Common myeloid progenitor, CD34-positive (primary cell): ENCODE data around the gene NFYA. TPM values are rescaled to one million over a fixed set of nuclear protein-coding genes. Genes with fewer than 3 reads are reported as not detected.

Experiments
- CTCF ChIA-PET: fragments of 350-600 bp; sonication (Branson Sonifier 250); formaldehyde crosslinking; loops from one replicate; lab custom pipeline; 2021; ENCODE audit warnings: antibody characterized with exemption; lab: Charles Lee
- POLR2A ChIA-PET: fragments of 350-600 bp; sonication (Branson Sonifier 250); formaldehyde crosslinking; loops from one replicate; lab custom pipeline; 2021; ENCODE audit warnings: antibody characterized with exemption; lab: Charles Lee
- DNase-seq, 3 donors: peaks; one replicate each; pipeline versions ENCODE4 v3.0.0 to v3.0.0-alpha.2; 2013
- H3K27ac ChIP-seq, 2 experiments: 1 replicate in 1 of 2; 2 replicates in 1 of 2; pipeline ENCODE4 v1.7.0; 2013; ENCODE audit warnings: inconsistent platforms in 2 of 2, low read length in 2 of 2, mild to moderate bottlenecking in 2 of 2, low read depth in 1 of 2, moderate library complexity in 1 of 2; ENCODE audit not compliant: severe bottlenecking in 2 of 2, insufficient read depth in 1 of 2, poor library complexity in 1 of 2
- H3K27me3 ChIP-seq, 5 experiments: replicated peaks in 2 of 5; 1 replicate in 3 of 5; 2 replicates in 2 of 5; pipeline versions ENCODE4 v1.6.1 to v1.7.0; 2013; ENCODE audit warnings: low read length in 4 of 5, mild to moderate bottlenecking in 2 of 5, moderate library complexity in 2 of 5, inconsistent platforms in 1 of 5; ENCODE audit not compliant: insufficient read depth in 5 of 5, control insufficient read depth in 4 of 5
- H3K36me3 ChIP-seq, 4 experiments: 1 replicate in 2 of 4; 2 replicates in 2 of 4; pipeline versions ENCODE4 v1.6.1 to v1.7.0; 2013; ENCODE audit warnings: low read length in 3 of 4, control low read depth in 1 of 4, mild to moderate bottlenecking in 1 of 4; ENCODE audit not compliant: control insufficient read depth in 4 of 4, insufficient read depth in 4 of 4
- H3K4me1 ChIP-seq, 4 experiments: 1 replicate in 3 of 4; 2 replicates in 1 of 4; pipeline versions ENCODE4 v1.6.1 to v1.7.1; 2013; ENCODE audit warnings: low read length in 3 of 4, mild to moderate bottlenecking in 3 of 4, control low read depth in 1 of 4, inconsistent platforms in 1 of 4, moderate library complexity in 1 of 4; ENCODE audit not compliant: control insufficient read depth in 4 of 4, insufficient read depth in 4 of 4; ENCODE audit errors: control extremely low read depth in 1 of 4
- H3K4me3 ChIP-seq, 7 experiments: 1 replicate in 4 of 7; 2 replicates in 3 of 7; pipeline versions ENCODE4 v1.5.1 to v1.7.0; 2013; ENCODE audit warnings: mild to moderate bottlenecking in 7 of 7, low read length in 6 of 7, moderate library complexity in 6 of 7, inconsistent platforms in 2 of 7, low read depth in 2 of 7, control low read depth in 1 of 7; ENCODE audit not compliant: insufficient read depth in 4 of 7, control insufficient read depth in 1 of 7; ENCODE audit errors: extremely low read depth in 1 of 7
- H3K9me3 ChIP-seq, 5 experiments: 1 replicate in 4 of 5; 2 replicates in 1 of 5; pipeline versions ENCODE4 v1.6.1 to v1.7.1; 2013; ENCODE audit warnings: low read length in 4 of 5, mild to moderate bottlenecking in 2 of 5, inconsistent platforms in 1 of 5, low read depth in 1 of 5, moderate library complexity in 1 of 5; ENCODE audit not compliant: control insufficient read depth in 4 of 5, insufficient read depth in 2 of 5; ENCODE audit errors: control extremely low read depth in 1 of 5
- WGBS: methylation state at CpG from one replicate; pipeline ENCODE4 v1.1.5; 2013; ENCODE audit not compliant: insufficient coverage; 5-methylcytosine and 5-hydroxymethylcytosine counted together
- polyA plus RNA-seq: library from polyadenylated mRNA; unstranded; fragments of 120-200 nt; gene quantifications from one replicate; pipeline ENCODE4 v1.2.1, GENCODE V29; 2013

Gene NFYA
- 45.0 TPM for polyA plus RNA-seq

DNA sequence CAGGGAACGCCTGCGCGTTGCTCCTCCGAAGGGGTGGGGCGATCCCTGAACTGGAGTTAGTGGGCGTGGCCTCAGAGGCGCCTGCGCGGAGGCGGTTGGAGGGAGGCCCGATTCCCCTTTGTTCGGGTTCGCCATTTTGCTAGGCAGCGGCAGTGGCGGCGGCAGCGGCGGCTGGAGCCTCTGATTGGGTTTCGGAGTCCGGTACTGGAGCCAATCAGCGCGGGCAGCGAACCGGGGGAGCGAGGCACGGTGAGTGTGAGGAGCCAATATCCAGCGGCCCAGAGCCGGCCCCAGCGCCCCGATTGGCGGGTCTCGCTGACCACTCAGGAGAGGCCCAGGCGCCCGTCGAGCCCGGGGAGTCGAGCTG is at the start of gene NFYA:
NFYA (plus strand) TSS at position 139 of the 367 bp plus-strand sequence. CDS start 6,116 bp downstream, outside the sequence.
- CTCF ChIA-PET: interaction anchor here (1.0 kb wide), 1 partner anchor 14 kb away, joined by 3 read pairs; no protein-coding TSS in a partner anchor
- DNase-seq: peak in 2 of 3 donors; percentile 99

DNA sequence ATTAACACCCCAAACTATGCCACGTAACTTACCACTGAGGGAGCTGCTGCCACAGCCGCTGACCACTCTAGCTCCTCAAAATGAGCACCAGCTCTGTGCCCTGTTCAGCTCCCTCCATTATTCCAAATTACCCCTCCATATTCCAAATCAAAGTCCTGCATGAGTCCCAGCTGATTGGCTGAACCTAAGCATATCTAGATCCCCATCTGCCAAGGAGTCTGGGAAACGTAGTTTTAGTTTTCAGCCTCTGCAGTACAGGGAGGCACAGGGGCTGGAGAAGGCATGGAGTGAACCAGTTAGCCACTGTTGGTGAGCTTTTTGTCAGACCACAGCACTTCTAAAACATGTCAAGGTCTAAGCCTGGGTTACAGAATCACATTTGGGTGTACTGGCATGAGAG is 49.7 kb upstream of the NFYA start:
- H3K4me1 ChIP-seq: peaks cover 0 to 23% (median 14%) of the 10 kb centered on the region in 4 experiments
- no peak for DNase-seq
- CTCF ChIA-PET: interaction anchor here (0.8 to 3.1 kb wide), 6 partner anchors 8 to 30 kb away, joined by 3 to 8 read pairs (median 4); no protein-coding TSS in a partner anchor
- peaks cover 0 to 10% (median 0%) of the 10 kb centered on the region in 5 experiments for H3K9me3 ChIP-seq
- H3K36me3 ChIP-seq: peaks cover 0 to 2% (median 0%) of the 10 kb centered on the region in 4 experiments
- 97% methylated on average over 3 of the region's 3 CpGs for WGBS
- no peaks in the 10 kb centered on the region for H3K27me3 ChIP-seq
- no peak overlapping the region for H3K4me3 ChIP-seq
- POLR2A ChIA-PET: no interaction called here
- H3K27ac ChIP-seq: no peak overlapping the region

More for the DNA sequence above, at the start of gene NFYA:
- H3K27me3 ChIP-seq: no peaks in the 10 kb centered on the region
- H3K4me3 ChIP-seq: peak within 1 kb of the TSS; percentile 88 to 99 (median 94)
- H3K27ac ChIP-seq: peak within 1 kb of the TSS; percentile 95 to 98
- H3K36me3 ChIP-seq: peaks cover 6 to 23% (median 13%) of the 10 kb centered on the region in 4 experiments
- POLR2A ChIA-PET: no interaction called here
- peaks cover 17 to 44% (median 33%) of the 10 kb centered on the region in 4 experiments for H3K4me1 ChIP-seq
- no peaks in the 10 kb centered on the region for H3K9me3 ChIP-seq
- WGBS: 0% methylated on average over 34 of the region's 37 CpGs

DNA sequence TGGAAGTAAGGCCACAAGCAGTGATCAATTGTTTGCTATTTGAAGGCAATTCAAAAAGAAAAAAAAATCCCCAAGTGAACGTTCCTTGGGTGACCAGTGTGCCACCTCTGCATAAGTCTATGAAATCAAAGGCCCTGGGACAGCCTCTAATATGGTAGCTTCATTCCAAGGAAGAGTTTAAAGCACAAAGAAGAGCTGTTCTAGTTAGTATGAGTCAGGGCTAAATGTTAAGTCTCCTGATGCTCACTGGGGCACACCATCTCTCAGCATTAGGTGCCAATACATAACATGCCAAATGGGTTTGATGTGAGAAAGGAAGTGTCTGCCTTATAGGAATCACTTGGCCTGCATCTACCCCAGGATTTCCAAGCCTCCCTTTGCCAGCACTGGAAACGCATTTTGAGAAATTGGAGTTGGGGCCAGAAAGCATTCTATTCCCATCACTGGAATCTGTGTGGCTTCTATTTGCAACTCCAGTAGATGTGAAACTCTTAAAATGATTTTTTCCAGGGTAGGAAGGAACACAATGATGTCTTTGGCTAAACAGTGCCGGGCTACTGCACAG is 46.7 kb upstream of the NFYA start:
- WGBS: 86% methylated on average over 3 of the region's 3 CpGs
- Histone ChIP-seq H3K4me3 (no peak overlapping the region), H3K27ac (no peak overlapping the region), H3K36me3 (peaks cover 0 to 2% (median 0%) of the 10 kb centered on the region in 4 experiments), H3K27me3 (no peaks in the 10 kb centered on the region), H3K4me1 (peaks cover 0 to 37% (median 26%) of the 10 kb centered on the region in 4 experiments), H3K9me3 (no peaks in the 10 kb centered on the region)
- DNase-seq: no peak
- ChIA-PET CTCF (interaction anchor here (1.0 to 7.0 kb wide), 4 partner anchors 11 to 25 kb away, joined by 3 to 73 read pairs (median 14); partner anchors contain the start of gene UNC5CL), POLR2A (no interaction called here)

DNA sequence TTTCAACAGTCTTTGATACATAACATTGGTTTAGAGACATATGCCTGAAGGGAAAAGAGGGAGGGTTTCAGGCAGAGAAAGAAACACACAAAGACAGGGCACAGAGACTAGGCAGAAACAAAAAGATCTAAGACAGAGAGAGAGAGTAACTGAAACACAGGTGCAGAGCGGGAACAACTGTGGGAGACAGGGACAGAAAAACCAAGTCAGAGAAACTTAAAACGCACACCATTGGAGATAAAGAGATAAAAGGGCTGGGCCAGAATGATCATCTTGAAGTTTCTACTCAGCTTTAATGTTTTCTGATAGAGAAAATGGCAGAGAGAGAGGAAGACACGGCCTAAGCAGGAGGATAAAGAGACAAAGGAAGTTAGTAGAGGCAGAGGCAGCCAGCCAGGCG is 45.5 kb upstream of the NFYA start:
- H3K27ac ChIP-seq: peak overlapping the region; percentile 36 to 79
- DNase-seq: no peak
- POLR2A ChIA-PET: no interaction called here
- WGBS: 10% methylated on average over 4 of the region's 4 CpGs
- H3K4me3 ChIP-seq: peak overlapping the region; percentile 63 to 88 (median 76)
- H3K9me3 ChIP-seq: no peaks in the 10 kb centered on the region
- peaks cover 0 to 37% (median 27%) of the 10 kb centered on the region in 4 experiments for H3K4me1 ChIP-seq
- peaks cover 0 to 2% (median 0%) of the 10 kb centered on the region in 4 experiments for H3K36me3 ChIP-seq
- CTCF ChIA-PET: interaction anchor here (0.7 to 7.0 kb wide), 15 partner anchors 8 to 43 kb away, joined by 3 to 73 read pairs (median 3); partner anchors contain the start of genes TSPO2 and UNC5CL
- no peaks in the 10 kb centered on the region for H3K27me3 ChIP-seq

DNA sequence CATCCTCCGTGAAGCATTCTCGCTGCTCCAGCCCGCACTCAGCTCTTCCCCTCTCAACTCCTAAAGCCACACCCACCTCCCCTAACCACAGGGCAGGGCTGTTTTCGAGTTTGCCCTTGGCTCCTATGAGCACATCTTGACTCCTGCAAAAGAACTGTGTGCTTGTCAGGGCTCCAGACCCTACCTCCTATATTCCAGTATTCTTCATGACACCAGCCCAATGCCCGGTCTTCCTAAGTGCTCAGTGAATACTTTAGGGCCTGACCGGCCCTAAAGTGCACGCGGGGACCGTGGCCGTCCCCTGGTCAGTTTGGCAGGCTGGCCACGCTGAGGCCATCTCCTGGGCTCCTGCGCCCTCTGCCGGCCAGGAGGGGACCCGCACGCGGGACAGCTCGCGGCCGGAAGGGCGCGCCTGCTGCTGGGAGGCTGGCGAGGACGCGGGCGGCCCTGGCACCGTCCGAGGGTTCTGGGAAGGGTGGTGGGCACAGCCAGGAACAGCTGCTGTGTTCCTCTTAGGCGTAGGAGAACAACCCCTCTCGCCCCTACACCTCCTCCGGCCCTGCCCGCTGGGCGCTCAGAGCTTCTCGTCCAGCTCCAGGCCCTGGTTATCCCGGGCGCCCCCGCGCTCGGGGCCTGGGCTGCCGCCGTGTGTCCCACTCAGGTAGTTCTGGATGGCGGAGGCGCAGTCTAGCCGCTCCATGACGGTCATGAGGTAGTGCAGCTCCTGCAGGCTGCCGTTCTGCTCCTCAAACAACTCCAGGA is 44.8 kb upstream of the NFYA start:
- Histone ChIP-seq H3K27ac (peak overlapping the region; percentile 51 to 79), H3K27me3 (no peaks in the 10 kb centered on the region), H3K4me1 (peaks cover 0 to 37% (median 27%) of the 10 kb centered on the region in 4 experiments), H3K36me3 (peaks cover 0 to 2% (median 0%) of the 10 kb centered on the region in 4 experiments), H3K9me3 (no peaks in the 10 kb centered on the region), H3K4me3 (peak overlapping the region; percentile 63 to 88 (median 76))
- POLR2A ChIA-PET: interaction anchor here (0.8 kb wide), 1 partner anchor 43 kb away, joined by 4 read pairs; no protein-coding TSS in a partner anchor
- under 1% methylated on average over 32 of the region's 45 CpGs for WGBS
- peak; percentile 86 to 93 (median 93) for DNase-seq
- CTCF ChIA-PET: interaction anchor here (0.6 to 7.0 kb wide), 25 partner anchors 8 to 44 kb away, joined by 3 to 73 read pairs (median 4); partner anchors contain the start of genes APOBEC2, TSPO2 and UNC5CL

DNA sequence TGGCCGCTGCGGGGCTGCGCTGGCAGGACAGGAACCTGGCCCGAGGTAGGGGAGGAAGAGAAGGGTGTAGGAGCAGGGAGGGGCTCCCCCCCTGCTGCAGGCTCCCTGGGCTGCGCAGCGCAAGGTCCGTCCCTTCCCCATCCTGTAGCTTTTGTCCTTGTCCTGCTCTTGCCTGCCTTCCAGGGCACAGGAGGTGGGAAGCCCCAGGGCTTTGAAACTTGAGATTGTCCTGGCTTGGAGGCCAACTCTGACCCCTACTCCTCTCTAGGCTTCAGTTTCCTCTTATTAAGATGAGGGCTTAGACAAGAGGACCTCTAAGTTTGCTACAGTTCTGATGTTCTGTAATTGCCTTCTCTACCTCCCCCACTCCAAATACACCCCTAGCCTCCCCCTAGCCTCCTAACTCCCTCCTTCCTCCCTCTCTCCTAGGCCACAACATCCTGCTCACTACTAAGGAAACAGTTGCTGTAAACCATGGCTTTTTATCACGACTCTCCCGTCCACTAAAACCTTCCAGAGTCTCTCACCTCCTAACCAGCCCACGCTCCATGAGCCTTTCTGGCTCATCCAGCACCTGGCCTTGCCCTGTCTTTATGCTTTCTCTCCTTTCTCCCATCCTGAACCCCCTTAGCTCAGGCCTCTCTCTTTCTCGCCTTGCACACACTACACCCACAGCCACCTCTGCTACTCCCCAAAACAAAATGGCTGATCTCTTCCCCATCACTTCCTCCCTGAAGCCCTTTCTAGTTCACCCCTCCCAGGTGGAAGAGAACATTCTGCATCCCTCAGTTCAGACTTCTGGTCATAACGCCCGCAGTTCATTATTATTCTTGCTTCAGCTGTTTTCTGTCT is 44.0 kb upstream of the NFYA start:
- Histone ChIP-seq H3K36me3 (peaks cover 0 to 2% (median 0%) of the 10 kb centered on the region in 4 experiments), H3K27me3 (no peaks in the 10 kb centered on the region), H3K9me3 (no peaks in the 10 kb centered on the region), H3K27ac (peak overlapping the region; percentile 51 to 79), H3K4me1 (peaks cover 0 to 37% (median 27%) of the 10 kb centered on the region in 4 experiments), H3K4me3 (peak overlapping the region; percentile 63 to 88 (median 76))
- WGBS: 28% methylated on average over 8 of the region's 13 CpGs
- peak; percentile 22 to 66 (median 59) for DNase-seq
- POLR2A ChIA-PET: no interaction called here
- CTCF ChIA-PET: interaction anchor here (0.6 to 7.0 kb wide), 16 partner anchors 8 to 44 kb away, joined by 3 to 73 read pairs (median 6); partner anchors contain the start of genes APOBEC2 and UNC5CL
